IMR-90 (cell line): ENCODE measurements around the gene WDR5. TPM values are rescaled to one million over a fixed set of nuclear protein-coding genes. Genes with fewer than 3 reads are reported as not detected.

Source experiments
- ATAC-seq: fragments of 200-7000 bp; cut with Tn5 transposase; 2 replicates; pipeline ENCODE4 v1.9.1; 2020; ENCODE audit warnings: low read depth, mild to moderate bottlenecking, moderate library complexity
- BruUV-seq: library from RNA; stranded (reverse); fragments of 400-500 nt; replicated peaks from 2 replicates; lab custom pipeline; 2021; lab: Mats Ljungman, UMichigan
- CTCF ChIA-PET: fragments of 300-600 bp; formaldehyde crosslinking; extraction: SDS; loops from one replicate; lab custom pipeline; 2021; ENCODE audit warnings: antibody characterized with exemption; lab: Yijun Ruan, JAX
- POLR2A ChIA-PET: fragments of 300-600 bp; sonication (Branson Sonifier 250); formaldehyde crosslinking; loops from one replicate; lab custom pipeline; 2022; ENCODE audit warnings: antibody characterized with exemption; ENCODE audit not compliant: unreplicated experiment; lab: Charles Lee
- DNase-seq: peaks from one replicate; pipeline ENCODE4 v3.0.0; 2013
- H2AFZ ChIP-seq: replicated peaks from 2 replicates; pipeline ENCODE3; 2013; ENCODE audit warnings: low read length, mild to moderate bottlenecking; ENCODE audit not compliant: poor library complexity
- H2AK5ac ChIP-seq: 2 replicates; pipeline ENCODE4 v1.6.1; 2013; ENCODE audit warnings: low read depth, low read length, inconsistent platforms
- H2AK9ac ChIP-seq: replicated peaks from 2 replicates; pipeline ENCODE3; 2013; ENCODE audit warnings: mild to moderate bottlenecking, low read depth, low read length, moderate library complexity; ENCODE audit not compliant: poor library complexity
- H2BK120ac ChIP-seq: 2 replicates; pipeline ENCODE4 v1.6.1; 2013; ENCODE audit warnings: low read depth, low read length, inconsistent platforms
- H2BK15ac ChIP-seq: 3 replicates; pipeline ENCODE4 v1.6.1; 2013; ENCODE audit warnings: low read depth, low read length, inconsistent platforms
- H2BK20ac ChIP-seq: 2 replicates; pipeline ENCODE4 v1.6.1; 2013; ENCODE audit warnings: low read depth, mild to moderate bottlenecking, inconsistent platforms, low read length, moderate library complexity
- H2BK5ac ChIP-seq: 2 replicates; pipeline ENCODE4 v1.6.1; 2013; ENCODE audit warnings: mild to moderate bottlenecking, low read depth, low read length, inconsistent platforms; ENCODE audit not compliant: poor library complexity, severe bottlenecking
- H3K14ac ChIP-seq: replicated peaks from 2 replicates; pipeline ENCODE4 v1.6.1; 2013; ENCODE audit warnings: low read depth, low read length, inconsistent platforms
- H3K18ac ChIP-seq: 2 replicates; pipeline ENCODE4 v1.6.1; 2013; ENCODE audit warnings: low read depth, low read length, control low read depth
- H3K23ac ChIP-seq: 2 replicates; pipeline ENCODE4 v1.6.1; 2013; ENCODE audit warnings: low read depth, low read length, inconsistent platforms
- H3K27ac ChIP-seq: 2 replicates; pipeline ENCODE4 v1.5.1; 2013; ENCODE audit warnings: mild to moderate bottlenecking, control low read depth, low read length; ENCODE audit not compliant: insufficient read depth
- H3K27me3 ChIP-seq: 2 replicates; pipeline ENCODE4 v1.6.1; 2013; ENCODE audit warnings: low read length; ENCODE audit not compliant: control insufficient read depth, insufficient read depth
- H3K36me3 ChIP-seq: 2 replicates; pipeline ENCODE4 v1.6.1; 2013; ENCODE audit warnings: low read length, mixed read lengths; ENCODE audit not compliant: control insufficient read depth, insufficient read depth
- H3K4ac ChIP-seq: 2 replicates; pipeline ENCODE4 v1.6.1; 2013; ENCODE audit warnings: low read depth, low read length, inconsistent platforms
- H3K4me1 ChIP-seq: 2 replicates; pipeline ENCODE4 v1.6.1; 2013; ENCODE audit warnings: low read length, mixed read lengths; ENCODE audit not compliant: control insufficient read depth, insufficient read depth
- H3K4me2 ChIP-seq: 2 replicates; pipeline ENCODE4 v1.6.1; 2013; ENCODE audit warnings: low read depth, mild to moderate bottlenecking, control low read depth, low read length, moderate library complexity
- H3K4me3 ChIP-seq: 2 replicates; pipeline ENCODE4 v1.5.1; 2013; ENCODE audit warnings: low read depth, mild to moderate bottlenecking, control low read depth, low read length, moderate library complexity; ENCODE audit not compliant: insufficient read depth
- H3K56ac ChIP-seq: 2 replicates; pipeline ENCODE4 v1.6.1; 2013; ENCODE audit warnings: low read length, inconsistent platforms; ENCODE audit not compliant: insufficient read depth; ENCODE audit errors: extremely low read depth
- H3K79me1 ChIP-seq, 2 experiments: 2 replicates each; pipeline ENCODE4 v1.6.1; 2013; ENCODE audit warnings: low read length in 2 of 2, inconsistent platforms in 1 of 2, low read depth in 1 of 2
- H3K9ac ChIP-seq: 2 replicates; pipeline ENCODE4 v1.6.1; 2013; ENCODE audit warnings: low read depth, low read length, control low read depth
- H3K9me1 ChIP-seq: 2 replicates; pipeline ENCODE4 v1.6.1; 2013; ENCODE audit warnings: low read length, inconsistent platforms; ENCODE audit not compliant: insufficient read depth
- H3K9me3 ChIP-seq: 2 replicates; pipeline ENCODE4 v1.6.1; 2013; ENCODE audit warnings: low read length; ENCODE audit not compliant: control insufficient read depth, insufficient read depth
- H4K20me1 ChIP-seq: 2 replicates; pipeline ENCODE4 v1.6.1; 2013; ENCODE audit warnings: low read length, inconsistent platforms; ENCODE audit not compliant: insufficient read depth
- H4K5ac ChIP-seq: 2 replicates; pipeline ENCODE4 v1.6.1; 2013; ENCODE audit warnings: mild to moderate bottlenecking, low read depth, low read length, control low read depth
- H4K8ac ChIP-seq, 2 experiments: 2 replicates each; pipeline ENCODE4 v1.6.1; 2013; ENCODE audit warnings: low read depth in 2 of 2, low read length in 2 of 2, control low read depth in 1 of 2, inconsistent platforms in 1 of 2
- H4K91ac ChIP-seq: 2 replicates; pipeline ENCODE4 v1.6.1; 2013; ENCODE audit warnings: low read depth, low read length, inconsistent platforms; ENCODE audit not compliant: insufficient read depth
- CEBPB ChIP-seq: IDR thresholded peaks from 2 replicates; pipeline ENCODE4 v1.6.1; 2012; ENCODE audit warnings: low read depth, low read length, improper control_type of control experiment
- CHD1 ChIP-seq: IDR thresholded peaks from 2 replicates; pipeline ENCODE4 v1.6.1; 2012; ENCODE audit warnings: low read depth, low read length, improper control_type of control experiment
- MAFK ChIP-seq: IDR thresholded peaks from 2 replicates; pipeline ENCODE4 v1.6.1; 2012; ENCODE audit warnings: low read depth, low read length, improper control_type of control experiment
- MAZ ChIP-seq: IDR thresholded peaks from 2 replicates; pipeline ENCODE4 v1.6.1; 2012; ENCODE audit warnings: low read depth, mild to moderate bottlenecking, low read length, improper control_type of control experiment, moderate library complexity, borderline replicate concordance
- NFE2L2 ChIP-seq: fragments of 150-350 bp; IDR thresholded peaks from 2 replicates; pipeline ENCODE4 v1.6.1; 2016; ENCODE audit warnings: low read depth, mild to moderate bottlenecking, low read length
- RCOR1 ChIP-seq: IDR thresholded peaks from 2 replicates; pipeline ENCODE4 v1.6.1; 2012; ENCODE audit warnings: mild to moderate bottlenecking, low read length, improper control_type of control experiment; ENCODE audit not compliant: insufficient replicate concordance
- SMC3 ChIP-seq: fragments of 150-350 bp; IDR thresholded peaks from 2 replicates; pipeline ENCODE4 v1.6.1; 2016; ENCODE audit warnings: low read depth, mild to moderate bottlenecking, antibody characterized with exemption, low read length, moderate library complexity
- WGBS, 2 experiments: methylation state at CpG; one replicate each; pipeline versions ENCODE4 v1.1.5 to v1.1.7; 2013; ENCODE audit warnings: missing lambda C conversion rate in 2 of 2; ENCODE audit not compliant: insufficient read length in 1 of 2; ENCODE audit errors: extremely low coverage in 2 of 2; 5-methylcytosine and 5-hydroxymethylcytosine counted together
- dilution Hi-C: fragments of 300-500 bp; cut with HindIII; formaldehyde crosslinking; loops from one replicate; pipeline ENCODE4 v1.14.3; 2018; ENCODE audit warnings: low sequenced_read_pairs; ENCODE audit not compliant: unreplicated experiment
- in situ Hi-C: fragments of 300-500 bp; cut with MboI; formaldehyde crosslinking; loops from 3 replicates; pipeline ENCODE4 v1.14.3; 2019; ENCODE audit warnings: low sequenced_read_pairs, inconsistent platforms, mixed read lengths
- intact Hi-C: fragments of 100-400 bp; cut with micrococcal nuclease; formaldehyde crosslinking; loops from 2 replicates; pipeline ENCODE4 v1.10.0; 2022
- polyA plus RNA-seq, 3 experiments: library from polyadenylated mRNA; depleted of rRNA; stranded (reverse); fragments of >200 nt; gene quantifications; 2 replicates each; pipeline ENCODE4 v1.2.3, GENCODE V29; 2012; ENCODE audit warnings: low replicate concordance in 1 of 3
- total RNA-seq: library from RNA; depleted of rRNA; stranded (reverse); fragments of >200 nt; gene quantifications from 2 replicates; pipeline ENCODE4 v1.2.3, GENCODE V29; 2012
- TF ChIP-seq, protein P1 (sequence below): fragments of 150-350 bp; IDR thresholded peaks from 2 replicates; pipeline ENCODE4 v1.6.1; 2016; ENCODE audit warnings: low read depth, mild to moderate bottlenecking, low read length, moderate library complexity, borderline replicate concordance
- TF ChIP-seq, protein P2 (sequence below): fragments of 150-350 bp; IDR thresholded peaks from 2 replicates; pipeline ENCODE4 v1.6.1; 2017; ENCODE audit warnings: mild to moderate bottlenecking, antibody characterized with exemption, low read length, low read depth

WDR5 gene
- total and polyA plus RNA-seq, 2 of the 4 experiments (the other 2 are of a cell fraction), result 18.3 to 26.6 TPM

DNA sequence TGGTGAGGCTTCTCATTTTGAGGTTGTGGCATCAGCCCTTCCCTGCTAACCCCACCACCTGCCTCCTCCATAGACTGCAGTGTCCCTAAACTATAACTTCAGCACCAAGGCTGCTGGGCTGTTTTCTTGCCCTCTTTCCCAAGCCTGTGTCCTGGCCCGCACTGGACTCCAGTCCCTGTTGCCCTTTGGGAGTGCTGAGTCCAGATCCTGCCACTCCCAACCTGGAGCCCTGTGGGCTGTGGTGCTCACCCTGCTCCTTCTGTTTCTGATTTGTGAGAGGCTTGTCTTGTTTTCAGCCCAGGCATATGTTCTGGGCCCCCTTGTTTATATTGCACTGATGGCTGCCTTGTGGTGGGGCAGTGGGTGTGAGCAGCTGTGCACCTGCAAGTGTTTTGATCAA is 68.2 kb downstream of the WDR5 start:
- H4K8ac ChIP-seq, result no peak overlapping the region
- H3K4me2 ChIP-seq, result no peak overlapping the region
- no peaks in the 10 kb centered on the region for H3K9me1 ChIP-seq
- no peak overlapping the region for H2BK20ac ChIP-seq
- H3K4me1 ChIP-seq, result peaks cover 2% of the 10 kb centered on the region; the same call in 1 of the 2 replicates
- ATAC-seq (no peak), DNase-seq (no peak)
- no peaks in the 10 kb centered on the region for H4K20me1 ChIP-seq
- in situ Hi-C loops (no loop called here), intact Hi-C loops (no loop called here), dilution Hi-C loops (no loop called here)
- no peak overlapping the region for H3K4me3 ChIP-seq
- H2BK5ac ChIP-seq, result no peak overlapping the region
- no peak overlapping the region for H3K23ac ChIP-seq
- H3K14ac ChIP-seq, result no peak overlapping the region
- TF ChIP-seq, protein P1, sequence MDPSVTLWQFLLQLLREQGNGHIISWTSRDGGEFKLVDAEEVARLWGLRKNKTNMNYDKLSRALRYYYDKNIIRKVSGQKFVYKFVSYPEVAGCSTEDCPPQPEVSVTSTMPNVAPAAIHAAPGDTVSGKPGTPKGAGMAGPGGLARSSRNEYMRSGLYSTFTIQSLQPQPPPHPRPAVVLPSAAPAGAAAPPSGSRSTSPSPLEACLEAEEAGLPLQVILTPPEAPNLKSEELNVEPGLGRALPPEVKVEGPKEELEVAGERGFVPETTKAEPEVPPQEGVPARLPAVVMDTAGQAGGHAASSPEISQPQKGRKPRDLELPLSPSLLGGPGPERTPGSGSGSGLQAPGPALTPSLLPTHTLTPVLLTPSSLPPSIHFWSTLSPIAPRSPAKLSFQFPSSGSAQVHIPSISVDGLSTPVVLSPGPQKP, result no peak
- TF ChIP-seq RCOR1 (no peak), CHD1 (no peak), CEBPB (no peak), NFE2L2 (no peak), SMC3 (no peak), MAFK (no peak), MAZ (no peak)
- TF ChIP-seq, protein P2, sequence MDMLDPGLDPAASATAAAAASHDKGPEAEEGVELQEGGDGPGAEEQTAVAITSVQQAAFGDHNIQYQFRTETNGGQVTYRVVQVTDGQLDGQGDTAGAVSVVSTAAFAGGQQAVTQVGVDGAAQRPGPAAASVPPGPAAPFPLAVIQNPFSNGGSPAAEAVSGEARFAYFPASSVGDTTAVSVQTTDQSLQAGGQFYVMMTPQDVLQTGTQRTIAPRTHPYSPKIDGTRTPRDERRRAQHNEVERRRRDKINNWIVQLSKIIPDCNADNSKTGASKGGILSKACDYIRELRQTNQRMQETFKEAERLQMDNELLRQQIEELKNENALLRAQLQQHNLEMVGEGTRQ, result no peak
- H4K91ac ChIP-seq, result no peak overlapping the region
- H3K79me1 ChIP-seq, result no peaks in the 10 kb centered on the region
- no peak overlapping the region for H3K18ac ChIP-seq
- no peak overlapping the region for H2BK15ac ChIP-seq
- no peak overlapping the region for H4K5ac ChIP-seq
- BruUV-seq, result no TSS peak
- no peak overlapping the region for H3K9ac ChIP-seq
- peaks cover 10% of the 10 kb centered on the region for H3K27me3 ChIP-seq
- no CpG with 5 or more reads among the region's 1 CpG for WGBS, 2 experiments
- H3K4ac ChIP-seq, result no peak overlapping the region
- ChIA-PET CTCF (no interaction called here), POLR2A (no interaction called here)
- H2BK120ac ChIP-seq, result no peak overlapping the region
- H3K36me3 ChIP-seq, result no peaks in the 10 kb centered on the region
- H3K27ac ChIP-seq, result no peak overlapping the region
- H3K9me3 ChIP-seq, result peaks cover 8% of the 10 kb centered on the region
- no peak overlapping the region for H2AK9ac ChIP-seq
- H3K56ac ChIP-seq, result no peak overlapping the region
- no peak overlapping the region for H2AK5ac ChIP-seq
- no peak overlapping the region for H2AFZ ChIP-seq
